Measurements from ENCODE around the gene KRT75.
"Not testable (repeated sequence)": the region's sequence is repeated elsewhere in the genome, so short reads cannot be mapped to it uniquely, and the experiment has no call there.

GRCh38 chr12:52447196-52447595 lies 13.0 kb upstream of the KRT75 start:
- TF ChIP-seq CTCF, POLR2A (IDR thresholded peaks at IDR 0.05): not testable (repeated sequence)
